Measurements from ENCODE around the gene PPP1R11. TPM values are rescaled to one million over a fixed set of nuclear protein-coding genes. Genes with fewer than 3 reads are reported as not detected.

The PPP1R11 gene
- total RNA-seq, 2 donors from 2014 or later = 32.4 to 35.2 TPM

Other genes starting within 250 kb of the PPP1R11 start
- gene HLA-G, start 239.4 kb upstream of the PPP1R11 start, total RNA-seq = 1 to 10 TPM in 1 of 2 donors, under 1 TPM in 1; 0.58 to 1.1 TPM
- gene HLA-A, start 124.7 kb upstream of the PPP1R11 start, total RNA-seq = 100 to 1,000 TPM; 212 to 282 TPM
- gene POLR1H, start 5.9 kb upstream of the PPP1R11 start, total RNA-seq = 10 to 100 TPM; 23.0 to 27.2 TPM
- under 1 TPM in 1 of 2 donors, not detected in 1; 0.15 TPM for gene RNF39, start 8.6 kb downstream of the PPP1R11 start, total RNA-seq
- not detected for gene TRIM31, start 45.9 kb downstream of the PPP1R11 start, total RNA-seq
- not detected for gene TRIM40, start 68.9 kb downstream of the PPP1R11 start, total RNA-seq
- not detected for gene TRIM10, start 94.0 kb downstream of the PPP1R11 start, total RNA-seq
- gene TRIM15, start 96.3 kb downstream of the PPP1R11 start, total RNA-seq = not detected
- gene TRIM26, start 146.2 kb downstream of the PPP1R11 start, total RNA-seq = 10 to 100 TPM; 29.3 to 35.3 TPM

All from endodermal cell (in vitro differentiated cells).